CD4-positive, alpha-beta T cell treated with Interleukin-4 for 4 hours (primary cell): Measurements from ENCODE around the gene PDK2.

ENCODE experiments used
- DNase-seq: peaks from one replicate; pipeline ENCODE4 v3.0.0-alpha.2; 2020

PDK2 gene

GRCh38 chr17:50120475-50121253 lies 25.5 kb downstream of the PDK2 start:
- no peak for DNase-seq

GRCh38 chr17:50122945-50123344 lies 27.8 kb downstream of the PDK2 start:
- no peak for DNase-seq

- no peak for DNase-seq
Measured at GRCh38 chr17:50123649-50124349, 28.6 kb downstream of the PDK2 start.

GRCh38 chr17:50125420-50125997 lies 30.4 kb downstream of the PDK2 start:
- no peak for DNase-seq

- no peak for DNase-seq
Measured at GRCh38 chr17:50127697-50128361, 32.7 kb downstream of the PDK2 start.

GRCh38 chr17:50128441-50129352 lies 33.5 kb downstream of the PDK2 start:
- DNase-seq, result no peak

- no peak for DNase-seq
Measured at GRCh38 chr17:50129353-50129727, 34.2 kb downstream of the PDK2 start.

- DNase-seq, result peak; percentile 53
Measured at GRCh38 chr17:50129728-50130558, 34.8 kb downstream of the PDK2 start, which contains the start of gene SAMD14. SAMD14 (minus strand) TSS chr17:50130160; CDS start chr17:50124959, 5,201 bp downstream.

- no peak for DNase-seq
Measured at GRCh38 chr17:50130559-50131305, 35.6 kb downstream of the PDK2 start.

GRCh38 chr17:50132104-50132794 lies 37.1 kb downstream of the PDK2 start:
- DNase-seq, result no peak

GRCh38 chr17:50133028-50133768 lies 38.0 kb downstream of the PDK2 start:
- no peak for DNase-seq

- no peak for DNase-seq
Measured at GRCh38 chr17:50133769-50134099, 38.6 kb downstream of the PDK2 start.

GRCh38 chr17:50134206-50135110 lies 39.3 kb downstream of the PDK2 start:
- no peak for DNase-seq

GRCh38 chr17:50135316-50136095 lies 40.4 kb downstream of the PDK2 start:
- no peak for DNase-seq

GRCh38 chr17:50136096-50136687 lies 41.0 kb downstream of the PDK2 start:
- DNase-seq, result no peak

GRCh38 chr17:50137042-50137441 lies 41.9 kb downstream of the PDK2 start:
- no peak for DNase-seq

- DNase-seq, result no peak
Measured at GRCh38 chr17:50139185-50139783, 44.1 kb downstream of the PDK2 start.
